OCI-LY1 (cell line): ENCODE data around the gene KCNH3.
"Not testable (repeated sequence)": the region's sequence is repeated elsewhere in the genome, so short reads cannot be mapped to it uniquely, and the experiment has no call there.

Source experiments
- H2AFZ ChIP-seq: fragments of 200-600 bp; sonication (generic), shearing (Covaris generic); 2 replicates; pipeline ENCODE4 v1.6.0; 2014; ENCODE audit warnings: antibody characterized with exemption, mild to moderate bottlenecking, low read length
- H3F3A ChIP-seq: fragments of 200-600 bp; sonication (generic), shearing (Covaris generic); 2 replicates; pipeline ENCODE4 v1.6.0; 2014; ENCODE audit warnings: mild to moderate bottlenecking, antibody characterized with exemption, low read length, moderate library complexity; ENCODE audit not compliant: insufficient read depth
- H3K27ac ChIP-seq: fragments of 200-600 bp; sonication (generic); 2 replicates; pipeline ENCODE4 v1.5.1; 2014; ENCODE audit warnings: low read length, mixed run types, mild to moderate bottlenecking, low read depth; ENCODE audit not compliant: poor library complexity, severe bottlenecking
- H3K27me3 ChIP-seq: fragments of 200-600 bp; sonication (generic); 2 replicates; pipeline ENCODE4 v1.6.0; 2014; ENCODE audit warnings: antibody characterized with exemption, mild to moderate bottlenecking, low read length, moderate library complexity; ENCODE audit not compliant: insufficient read depth
- H3K36me3 ChIP-seq: fragments of 200-600 bp; sonication (generic); 2 replicates; pipeline ENCODE4 v1.6.1; 2014; ENCODE audit warnings: mild to moderate bottlenecking, antibody characterized with exemption, low read length, moderate library complexity, mixed read lengths; ENCODE audit not compliant: insufficient read depth
- H3K4me1 ChIP-seq: fragments of 200-600 bp; sonication (generic); 2 replicates; pipeline ENCODE4 v1.5.1; 2014; ENCODE audit warnings: mild to moderate bottlenecking, low read length, moderate library complexity; ENCODE audit not compliant: insufficient read depth, severe bottlenecking
- H3K4me2 ChIP-seq: fragments of 200-600 bp; sonication (generic), shearing (Covaris generic); 2 replicates; pipeline ENCODE4 v1.6.1; 2014; ENCODE audit warnings: low read length
- H3K4me3 ChIP-seq: fragments of 200-600 bp; sonication (generic); 2 replicates; pipeline ENCODE4 v1.5.1; 2014; ENCODE audit warnings: low read length, low read depth, mild to moderate bottlenecking, mixed read lengths; ENCODE audit not compliant: poor library complexity, severe bottlenecking
- H3K79me2 ChIP-seq: fragments of 200-600 bp; shearing (Covaris generic); 2 replicates; pipeline ENCODE4 v1.6.1; 2016; ENCODE audit warnings: mixed run types, low read length, mixed read lengths; ENCODE audit not compliant: insufficient read depth
- H3K9ac ChIP-seq: fragments of 200-600 bp; sonication (generic), shearing (Covaris generic); 2 replicates; pipeline ENCODE4 v1.6.1; 2014; ENCODE audit warnings: mild to moderate bottlenecking, low read length, mixed read lengths
- H3K9me2 ChIP-seq: fragments of 200-600 bp; sonication (generic), shearing (Covaris generic); 2 replicates; pipeline ENCODE4 v1.6.1; 2014; ENCODE audit warnings: low read depth, mild to moderate bottlenecking, low read length, mixed read lengths
- H3K9me3 ChIP-seq: fragments of 200-600 bp; shearing (Covaris generic); 2 replicates; pipeline ENCODE4 v1.6.1; 2014; ENCODE audit warnings: low read length, mixed read lengths
- H4K20me1 ChIP-seq: fragments of 200-600 bp; sonication (generic), shearing (Covaris generic); 2 replicates; pipeline ENCODE4 v1.6.0; 2016; ENCODE audit warnings: mild to moderate bottlenecking, low read length; ENCODE audit not compliant: insufficient read depth
- EZH2 ChIP-seq: fragments of 200-600 bp; sonication (generic), shearing (Covaris generic); IDR thresholded peaks from 2 replicates; pipeline ENCODE4 v1.8.0; 2017; ENCODE audit warnings: borderline replicate concordance, mixed run types, mild to moderate bottlenecking, antibody characterized with exemption, low read length, moderate library complexity, mixed read lengths
- TF ChIP-seq, protein P1 (sequence below): fragments of 200-600 bp; sonication (generic), shearing (Covaris generic); IDR thresholded peaks from 2 replicates; pipeline ENCODE4 v1.5.1; 2017; ENCODE audit warnings: mild to moderate bottlenecking, antibody characterized with exemption, low read length, moderate library complexity, mixed read lengths

KCNH3 gene

DNA sequence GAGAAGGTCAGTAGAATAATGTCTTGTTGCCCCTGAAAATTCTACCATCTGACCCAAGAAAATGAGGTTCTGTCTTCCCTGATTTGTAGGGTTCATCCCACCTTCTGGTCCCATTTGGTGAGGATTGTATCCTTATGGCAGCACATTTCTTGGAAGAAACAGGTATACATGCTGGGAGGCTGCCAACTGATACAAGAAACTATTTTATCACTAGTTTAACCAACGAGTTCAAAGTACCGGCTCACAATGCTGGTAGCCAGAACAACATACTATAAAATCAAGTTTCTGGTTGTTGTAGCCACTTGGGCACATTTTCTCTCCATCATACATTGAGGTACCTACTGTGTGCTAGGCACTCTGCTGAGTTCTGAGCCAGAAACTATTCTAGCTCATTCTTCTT lies 7.1 kb upstream of the KCNH3 start:
- Histone ChIP-seq H3K4me1 (no peaks in the 10 kb centered on the region), H3K36me3 (0 out of 2 replicates have a peak, but pooled peaks cover 9% of the 10 kb centered on the region), H4K20me1 (no peaks in the 10 kb centered on the region), H3F3A (no peaks in the 10 kb centered on the region), H2AFZ (no peak overlapping the region), H3K4me3 (no peak overlapping the region), H3K27me3 (no peaks in the 10 kb centered on the region), H3K9ac (no peak overlapping the region), H3K9me2 (no peaks in the 10 kb centered on the region), H3K4me2 (no peak overlapping the region), H3K79me2 (no peaks in the 10 kb centered on the region), H3K9me3 (no peaks in the 10 kb centered on the region), H3K27ac (no peak overlapping the region)
- TF ChIP-seq, protein P1, sequence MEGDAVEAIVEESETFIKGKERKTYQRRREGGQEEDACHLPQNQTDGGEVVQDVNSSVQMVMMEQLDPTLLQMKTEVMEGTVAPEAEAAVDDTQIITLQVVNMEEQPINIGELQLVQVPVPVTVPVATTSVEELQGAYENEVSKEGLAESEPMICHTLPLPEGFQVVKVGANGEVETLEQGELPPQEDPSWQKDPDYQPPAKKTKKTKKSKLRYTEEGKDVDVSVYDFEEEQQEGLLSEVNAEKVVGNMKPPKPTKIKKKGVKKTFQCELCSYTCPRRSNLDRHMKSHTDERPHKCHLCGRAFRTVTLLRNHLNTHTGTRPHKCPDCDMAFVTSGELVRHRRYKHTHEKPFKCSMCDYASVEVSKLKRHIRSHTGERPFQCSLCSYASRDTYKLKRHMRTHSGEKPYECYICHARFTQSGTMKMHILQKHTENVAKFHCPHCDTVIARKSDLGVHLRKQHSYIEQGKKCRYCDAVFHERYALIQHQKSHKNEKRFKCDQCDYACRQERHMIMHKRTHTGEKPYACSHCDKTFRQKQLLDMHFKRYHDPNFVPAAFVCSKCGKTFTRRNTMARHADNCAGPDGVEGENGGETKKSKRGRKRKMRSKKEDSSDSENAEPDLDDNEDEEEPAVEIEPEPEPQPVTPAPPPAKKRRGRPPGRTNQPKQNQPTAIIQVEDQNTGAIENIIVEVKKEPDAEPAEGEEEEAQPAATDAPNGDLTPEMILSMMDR = no peak
- no peak for TF ChIP-seq EZH2

DNA sequence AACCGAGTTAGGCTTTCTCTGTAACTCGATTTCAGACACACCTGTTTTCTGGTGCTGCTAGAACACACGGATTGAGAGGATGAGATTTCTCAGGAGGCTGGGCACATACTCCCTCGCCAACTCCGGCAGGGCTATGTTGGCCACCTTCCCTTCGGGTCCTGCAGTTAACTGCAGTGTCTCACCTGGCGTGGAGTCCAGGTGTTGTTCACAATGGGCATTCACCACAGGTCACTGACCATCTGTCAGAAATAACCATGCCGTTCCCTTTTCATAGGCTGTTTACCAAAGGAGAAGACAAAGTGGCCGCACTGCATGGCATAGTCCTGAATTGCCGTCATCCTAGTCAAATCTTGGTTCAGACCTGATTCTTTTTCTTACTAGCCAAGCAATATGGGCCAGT lies 5.5 kb upstream of the KCNH3 start:
- Histone ChIP-seq H3K9ac (no peak overlapping the region), H3K9me3 (no peaks in the 10 kb centered on the region), H3K36me3 (0 out of 2 replicates have a peak, but pooled peaks cover 6% of the 10 kb centered on the region), H3F3A (no peaks in the 10 kb centered on the region), H3K4me2 (no peak overlapping the region), H3K9me2 (no peaks in the 10 kb centered on the region), H3K27ac (no peak overlapping the region), H3K27me3 (peaks cover 5% of the 10 kb centered on the region; the same call in 1 of the 2 replicates), H3K4me3 (no peak overlapping the region), H4K20me1 (no peaks in the 10 kb centered on the region), H3K79me2 (no peaks in the 10 kb centered on the region), H3K4me1 (peaks cover 12% of the 10 kb centered on the region), H2AFZ (no peak overlapping the region)
- TF ChIP-seq, protein P1 = no peak
- no peak for TF ChIP-seq EZH2

DNA sequence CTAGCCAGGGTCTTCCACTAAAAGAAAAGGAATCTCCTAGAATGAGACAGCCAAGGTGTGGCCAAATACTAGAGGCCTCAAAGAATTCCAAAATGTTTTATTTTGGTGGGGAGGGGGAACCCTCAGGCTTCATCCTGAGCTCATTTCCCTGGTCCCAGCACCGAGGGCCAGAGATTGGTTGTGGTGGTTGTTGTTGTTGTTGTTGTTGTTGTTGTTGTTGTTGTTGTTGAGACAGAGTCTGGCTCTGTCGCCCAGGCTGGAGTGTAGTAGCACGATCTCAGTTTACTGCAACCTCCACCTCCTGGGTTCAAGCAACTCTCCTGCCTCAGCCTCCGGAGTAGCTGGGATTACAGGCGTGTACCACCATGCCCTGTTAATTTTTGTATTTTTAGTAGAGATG lies 4.7 kb upstream of the KCNH3 start:
- not testable (repeated sequence) for H3K9me3 ChIP-seq, H2AFZ ChIP-seq, H3F3A ChIP-seq, H3K27me3 ChIP-seq, H3K9ac ChIP-seq, H3K27ac ChIP-seq, H3K9me2 ChIP-seq, H3K4me2 ChIP-seq, H3K36me3 ChIP-seq, H3K79me2 ChIP-seq, H4K20me1 ChIP-seq, H3K4me3 ChIP-seq
- H3K4me1 ChIP-seq = peaks cover 15% of the 10 kb centered on the region

DNA sequence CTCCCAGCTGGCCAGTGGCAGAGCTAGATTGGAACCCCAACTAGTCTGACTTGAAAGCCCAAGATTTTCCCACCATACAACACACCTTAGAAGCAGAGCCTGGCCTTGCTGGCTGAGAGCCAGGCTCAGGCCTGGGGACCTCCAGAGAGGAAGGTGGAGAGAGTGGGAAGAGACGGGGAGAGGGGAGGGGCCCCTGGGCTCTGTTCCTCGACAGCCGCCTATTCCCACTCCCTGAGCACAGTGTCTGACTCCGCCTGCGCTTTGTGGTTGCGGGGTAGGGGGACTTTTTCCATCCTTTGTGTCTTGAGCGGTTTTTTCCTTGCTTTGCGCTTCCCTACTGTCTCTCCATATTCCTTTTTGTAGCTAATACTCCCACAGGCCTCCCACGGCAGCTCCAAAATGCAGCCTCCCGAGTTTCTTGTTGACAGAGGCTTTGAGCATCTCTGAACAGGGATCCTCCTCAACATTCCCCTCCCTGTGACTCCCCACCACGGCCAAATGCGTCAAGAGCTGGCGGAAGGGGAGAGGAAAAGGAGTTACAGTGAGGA lies 4.0 kb upstream of the KCNH3 start:
- Histone ChIP-seq H3K4me1 (peaks cover 18% of the 10 kb centered on the region), H3K4me3 (no peak overlapping the region), H3K9me2 (no peaks in the 10 kb centered on the region), H4K20me1 (no peaks in the 10 kb centered on the region), H3K27ac (no peak overlapping the region), H3K9me3 (no peaks in the 10 kb centered on the region), H3K79me2 (no peaks in the 10 kb centered on the region), H3F3A (no peaks in the 10 kb centered on the region), H3K27me3 (peaks cover 8% of the 10 kb centered on the region), H3K36me3 (0 out of 2 replicates have a peak, but pooled peaks cover 6% of the 10 kb centered on the region), H3K9ac (no peak overlapping the region), H3K4me2 (no peak overlapping the region), H2AFZ (no peak overlapping the region)
- TF ChIP-seq, protein P1 = no peak
- no peak for TF ChIP-seq EZH2
